ENCODE data around the gene ZBTB16. TPM values are rescaled to one million over a fixed set of nuclear protein-coding genes. Genes with fewer than 3 reads are reported as not detected.

The ZBTB16 gene
- total and polyA plus RNA-seq, 2 experiments from 2014 or later = 0.29 to 1.4 TPM

DNA sequence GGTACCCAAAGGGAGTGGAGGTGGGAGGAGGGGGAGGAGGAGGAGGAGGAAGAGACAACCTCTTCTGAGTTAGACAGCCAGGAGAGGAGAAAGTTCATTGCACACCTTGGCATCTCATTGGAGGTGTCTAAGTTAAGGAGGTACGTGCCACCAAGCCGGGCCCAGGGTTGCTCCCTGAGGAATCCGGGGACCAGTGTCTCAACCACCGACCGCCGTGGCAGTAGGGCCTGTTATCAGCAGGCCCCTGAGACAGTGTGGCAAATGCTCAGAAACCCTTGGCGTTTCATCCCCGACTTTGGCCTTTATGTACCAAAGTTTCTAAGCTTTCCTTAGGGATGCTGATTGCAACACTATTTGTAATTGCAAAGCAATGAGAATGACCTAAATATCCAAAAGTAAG, 141.7 kb downstream of the ZBTB16 start:
- DNase-seq (ENCODE audit: low spot score) (no peak), ATAC-seq (no peak)
- H4K20me1 ChIP-seq (replicated peaks; ENCODE audit: insufficient read depth) = no peaks in the 10 kb centered on the region; the same call in 1 of the 2 replicates
- peaks cover 10% of the 10 kb centered on the region for H3K4me1 Mint-ChIP-seq
- H3K27ac Mint-ChIP-seq = no peak overlapping the region
- H3K9me3 Mint-ChIP-seq = no peaks in the 10 kb centered on the region
- no peaks in the 10 kb centered on the region for H3K79me2 ChIP-seq (replicated peaks; ENCODE audit: insufficient read depth)
- peaks cover 2% of the 10 kb centered on the region for H3K27me3 Mint-ChIP-seq (ENCODE audit: insufficient read depth, low read depth, poor library complexity)
- H3K9me2 ChIP-seq (ENCODE audit: insufficient read depth) = no peaks in the 10 kb centered on the region
- no peak overlapping the region for H2AFZ ChIP-seq
- no peaks in the 10 kb centered on the region for H3K4me1 ChIP-seq (ENCODE audit: insufficient read depth)
- no peak overlapping the region for H3K27ac ChIP-seq (ENCODE audit: low read depth)
- no peaks in the 10 kb centered on the region for H3K27me3 ChIP-seq (ENCODE audit: insufficient read depth)
- H3K36me3 ChIP-seq (ENCODE audit: insufficient read depth) = no peaks in the 10 kb centered on the region
- no peaks in the 10 kb centered on the region for H3F3A ChIP-seq (replicated peaks; ENCODE audit: low read depth)
- no peak overlapping the region for H3K4me2 ChIP-seq
- no peak overlapping the region for H3K4me3 ChIP-seq
- TF ChIP-seq EZH2 (IDR thresholded peaks at IDR 0.05; ENCODE audit: low read depth, unreplicated experiment) (no peak), ZNF114 (CRISPR knock-in tag; IDR thresholded peaks at IDR 0.05) (no peak), ZNF331 (CRISPR knock-in tag; IDR thresholded peaks at IDR 0.05; ENCODE audit: low read depth) (no peak), STAT1 (IDR thresholded peaks at IDR 0.05; ENCODE audit: unreplicated experiment) (no peak), EZH2phosphoT487 (IDR thresholded peaks at IDR 0.05; ENCODE audit: unreplicated experiment) (no peak)
- TF ChIP-seq, protein P1, sequence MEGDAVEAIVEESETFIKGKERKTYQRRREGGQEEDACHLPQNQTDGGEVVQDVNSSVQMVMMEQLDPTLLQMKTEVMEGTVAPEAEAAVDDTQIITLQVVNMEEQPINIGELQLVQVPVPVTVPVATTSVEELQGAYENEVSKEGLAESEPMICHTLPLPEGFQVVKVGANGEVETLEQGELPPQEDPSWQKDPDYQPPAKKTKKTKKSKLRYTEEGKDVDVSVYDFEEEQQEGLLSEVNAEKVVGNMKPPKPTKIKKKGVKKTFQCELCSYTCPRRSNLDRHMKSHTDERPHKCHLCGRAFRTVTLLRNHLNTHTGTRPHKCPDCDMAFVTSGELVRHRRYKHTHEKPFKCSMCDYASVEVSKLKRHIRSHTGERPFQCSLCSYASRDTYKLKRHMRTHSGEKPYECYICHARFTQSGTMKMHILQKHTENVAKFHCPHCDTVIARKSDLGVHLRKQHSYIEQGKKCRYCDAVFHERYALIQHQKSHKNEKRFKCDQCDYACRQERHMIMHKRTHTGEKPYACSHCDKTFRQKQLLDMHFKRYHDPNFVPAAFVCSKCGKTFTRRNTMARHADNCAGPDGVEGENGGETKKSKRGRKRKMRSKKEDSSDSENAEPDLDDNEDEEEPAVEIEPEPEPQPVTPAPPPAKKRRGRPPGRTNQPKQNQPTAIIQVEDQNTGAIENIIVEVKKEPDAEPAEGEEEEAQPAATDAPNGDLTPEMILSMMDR (conservative IDR thresholded peaks at IDR 0.05; ENCODE audit: low read depth in 2 of 2) = no peak
- TF ChIP-seq, protein P2, sequence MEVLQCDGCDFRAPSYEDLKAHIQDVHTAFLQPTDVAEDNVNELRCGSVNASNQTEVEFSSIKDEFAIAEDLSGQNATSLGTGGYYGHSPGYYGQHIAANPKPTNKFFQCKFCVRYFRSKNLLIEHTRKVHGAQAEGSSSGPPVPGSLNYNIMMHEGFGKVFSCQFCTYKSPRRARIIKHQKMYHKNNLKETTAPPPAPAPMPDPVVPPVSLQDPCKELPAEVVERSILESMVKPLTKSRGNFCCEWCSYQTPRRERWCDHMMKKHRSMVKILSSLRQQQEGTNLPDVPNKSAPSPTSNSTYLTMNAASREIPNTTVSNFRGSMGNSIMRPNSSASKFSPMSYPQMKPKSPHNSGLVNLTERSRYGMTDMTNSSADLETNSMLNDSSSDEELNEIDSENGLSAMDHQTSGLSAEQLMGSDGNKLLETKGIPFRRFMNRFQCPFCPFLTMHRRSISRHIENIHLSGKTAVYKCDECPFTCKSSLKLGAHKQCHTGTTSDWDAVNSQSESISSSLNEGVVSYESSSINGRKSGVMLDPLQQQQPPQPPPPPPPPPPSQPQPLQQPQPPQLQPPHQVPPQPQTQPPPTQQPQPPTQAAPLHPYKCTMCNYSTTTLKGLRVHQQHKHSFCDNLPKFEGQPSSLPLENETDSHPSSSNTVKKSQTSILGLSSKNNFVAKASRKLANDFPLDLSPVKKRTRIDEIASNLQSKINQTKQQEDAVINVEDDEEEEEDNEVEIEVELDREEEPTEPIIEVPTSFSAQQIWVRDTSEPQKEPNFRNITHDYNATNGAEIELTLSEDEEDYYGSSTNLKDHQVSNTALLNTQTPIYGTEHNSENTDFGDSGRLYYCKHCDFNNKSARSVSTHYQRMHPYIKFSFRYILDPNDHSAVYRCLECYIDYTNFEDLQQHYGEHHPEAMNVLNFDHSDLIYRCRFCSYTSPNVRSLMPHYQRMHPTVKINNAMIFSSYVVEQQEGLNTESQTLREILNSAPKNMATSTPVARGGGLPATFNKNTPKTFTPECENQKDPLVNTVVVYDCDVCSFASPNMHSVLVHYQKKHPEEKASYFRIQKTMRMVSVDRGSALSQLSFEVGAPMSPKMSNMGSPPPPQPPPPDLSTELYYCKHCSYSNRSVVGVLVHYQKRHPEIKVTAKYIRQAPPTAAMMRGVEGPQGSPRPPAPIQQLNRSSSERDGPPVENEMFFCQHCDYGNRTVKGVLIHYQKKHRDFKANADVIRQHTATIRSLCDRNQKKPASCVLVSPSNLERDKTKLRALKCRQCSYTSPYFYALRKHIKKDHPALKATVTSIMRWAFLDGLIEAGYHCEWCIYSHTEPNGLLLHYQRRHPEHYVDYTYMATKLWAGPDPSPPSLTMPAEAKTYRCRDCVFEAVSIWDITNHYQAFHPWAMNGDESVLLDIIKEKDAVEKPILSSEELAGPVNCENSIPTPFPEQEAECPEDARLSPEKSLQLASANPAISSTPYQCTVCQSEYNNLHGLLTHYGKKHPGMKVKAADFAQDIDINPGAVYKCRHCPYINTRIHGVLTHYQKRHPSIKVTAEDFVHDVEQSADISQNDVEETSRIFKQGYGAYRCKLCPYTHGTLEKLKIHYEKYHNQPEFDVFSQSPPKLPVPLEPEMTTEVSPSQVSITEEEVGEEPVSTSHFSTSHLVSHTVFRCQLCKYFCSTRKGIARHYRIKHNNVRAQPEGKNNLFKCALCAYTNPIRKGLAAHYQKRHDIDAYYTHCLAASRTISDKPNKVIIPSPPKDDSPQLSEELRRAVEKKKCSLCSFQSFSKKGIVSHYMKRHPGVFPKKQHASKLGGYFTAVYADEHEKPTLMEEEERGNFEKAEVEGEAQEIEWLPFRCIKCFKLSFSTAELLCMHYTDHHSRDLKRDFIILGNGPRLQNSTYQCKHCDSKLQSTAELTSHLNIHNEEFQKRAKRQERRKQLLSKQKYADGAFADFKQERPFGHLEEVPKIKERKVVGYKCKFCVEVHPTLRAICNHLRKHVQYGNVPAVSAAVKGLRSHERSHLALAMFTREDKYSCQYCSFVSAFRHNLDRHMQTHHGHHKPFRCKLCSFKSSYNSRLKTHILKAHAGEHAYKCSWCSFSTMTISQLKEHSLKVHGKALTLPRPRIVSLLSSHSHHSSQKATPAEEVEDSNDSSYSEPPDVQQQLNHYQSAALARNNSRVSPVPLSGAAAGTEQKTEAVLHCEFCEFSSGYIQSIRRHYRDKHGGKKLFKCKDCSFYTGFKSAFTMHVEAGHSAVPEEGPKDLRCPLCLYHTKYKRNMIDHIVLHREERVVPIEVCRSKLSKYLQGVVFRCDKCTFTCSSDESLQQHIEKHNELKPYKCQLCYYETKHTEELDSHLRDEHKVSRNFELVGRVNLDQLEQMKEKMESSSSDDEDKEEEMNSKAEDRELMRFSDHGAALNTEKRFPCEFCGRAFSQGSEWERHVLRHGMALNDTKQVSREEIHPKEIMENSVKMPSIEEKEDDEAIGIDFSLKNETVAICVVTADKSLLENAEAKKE (CRISPR knock-in tag; IDR thresholded peaks at IDR 0.05) = no peak
- TF ChIP-seq, protein P3, sequence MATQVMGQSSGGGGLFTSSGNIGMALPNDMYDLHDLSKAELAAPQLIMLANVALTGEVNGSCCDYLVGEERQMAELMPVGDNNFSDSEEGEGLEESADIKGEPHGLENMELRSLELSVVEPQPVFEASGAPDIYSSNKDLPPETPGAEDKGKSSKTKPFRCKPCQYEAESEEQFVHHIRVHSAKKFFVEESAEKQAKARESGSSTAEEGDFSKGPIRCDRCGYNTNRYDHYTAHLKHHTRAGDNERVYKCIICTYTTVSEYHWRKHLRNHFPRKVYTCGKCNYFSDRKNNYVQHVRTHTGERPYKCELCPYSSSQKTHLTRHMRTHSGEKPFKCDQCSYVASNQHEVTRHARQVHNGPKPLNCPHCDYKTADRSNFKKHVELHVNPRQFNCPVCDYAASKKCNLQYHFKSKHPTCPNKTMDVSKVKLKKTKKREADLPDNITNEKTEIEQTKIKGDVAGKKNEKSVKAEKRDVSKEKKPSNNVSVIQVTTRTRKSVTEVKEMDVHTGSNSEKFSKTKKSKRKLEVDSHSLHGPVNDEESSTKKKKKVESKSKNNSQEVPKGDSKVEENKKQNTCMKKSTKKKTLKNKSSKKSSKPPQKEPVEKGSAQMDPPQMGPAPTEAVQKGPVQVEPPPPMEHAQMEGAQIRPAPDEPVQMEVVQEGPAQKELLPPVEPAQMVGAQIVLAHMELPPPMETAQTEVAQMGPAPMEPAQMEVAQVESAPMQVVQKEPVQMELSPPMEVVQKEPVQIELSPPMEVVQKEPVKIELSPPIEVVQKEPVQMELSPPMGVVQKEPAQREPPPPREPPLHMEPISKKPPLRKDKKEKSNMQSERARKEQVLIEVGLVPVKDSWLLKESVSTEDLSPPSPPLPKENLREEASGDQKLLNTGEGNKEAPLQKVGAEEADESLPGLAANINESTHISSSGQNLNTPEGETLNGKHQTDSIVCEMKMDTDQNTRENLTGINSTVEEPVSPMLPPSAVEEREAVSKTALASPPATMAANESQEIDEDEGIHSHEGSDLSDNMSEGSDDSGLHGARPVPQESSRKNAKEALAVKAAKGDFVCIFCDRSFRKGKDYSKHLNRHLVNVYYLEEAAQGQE (IDR thresholded peaks at IDR 0.05; ENCODE audit: unreplicated experiment) = no peak
- TF ChIP-seq, protein P4, sequence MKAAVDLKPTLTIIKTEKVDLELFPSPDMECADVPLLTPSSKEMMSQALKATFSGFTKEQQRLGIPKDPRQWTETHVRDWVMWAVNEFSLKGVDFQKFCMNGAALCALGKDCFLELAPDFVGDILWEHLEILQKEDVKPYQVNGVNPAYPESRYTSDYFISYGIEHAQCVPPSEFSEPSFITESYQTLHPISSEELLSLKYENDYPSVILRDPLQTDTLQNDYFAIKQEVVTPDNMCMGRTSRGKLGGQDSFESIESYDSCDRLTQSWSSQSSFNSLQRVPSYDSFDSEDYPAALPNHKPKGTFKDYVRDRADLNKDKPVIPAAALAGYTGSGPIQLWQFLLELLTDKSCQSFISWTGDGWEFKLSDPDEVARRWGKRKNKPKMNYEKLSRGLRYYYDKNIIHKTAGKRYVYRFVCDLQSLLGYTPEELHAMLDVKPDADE (IDR thresholded peaks at IDR 0.05) = no peak
- H3K4me3 Mint-ChIP-seq = no peak overlapping the region
- H3K36me3 Mint-ChIP-seq (ENCODE audit: low read depth) = no peaks in the 10 kb centered on the region

All from GM23338 (cell line).